ENCODE measurements around the gene LRMDA. TPM values are rescaled to one million over a fixed set of nuclear protein-coding genes. Genes with fewer than 3 reads are reported as not detected.

LRMDA gene
- total RNA-seq, 1 experiment from 2014 or later = not detected

DNA sequence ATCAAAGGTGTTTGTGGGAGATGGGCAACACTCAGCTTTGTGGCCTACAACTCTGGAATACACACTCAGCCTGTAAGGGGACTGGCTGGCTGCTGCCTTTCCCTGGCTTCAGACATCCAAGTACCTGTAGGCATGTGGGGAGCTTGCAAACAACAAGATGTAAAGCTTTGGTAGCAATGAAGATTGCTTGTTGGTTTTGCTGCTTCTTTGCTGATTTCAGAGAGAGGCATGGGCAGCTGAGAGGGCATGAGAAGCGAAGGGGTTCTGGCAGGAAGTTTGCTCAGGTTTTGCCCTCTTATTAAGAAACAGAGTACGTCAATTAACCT is 434.8 kb downstream of the LRMDA start:
- DNase-seq (ENCODE audit: low read depth) = no peak

DNA sequence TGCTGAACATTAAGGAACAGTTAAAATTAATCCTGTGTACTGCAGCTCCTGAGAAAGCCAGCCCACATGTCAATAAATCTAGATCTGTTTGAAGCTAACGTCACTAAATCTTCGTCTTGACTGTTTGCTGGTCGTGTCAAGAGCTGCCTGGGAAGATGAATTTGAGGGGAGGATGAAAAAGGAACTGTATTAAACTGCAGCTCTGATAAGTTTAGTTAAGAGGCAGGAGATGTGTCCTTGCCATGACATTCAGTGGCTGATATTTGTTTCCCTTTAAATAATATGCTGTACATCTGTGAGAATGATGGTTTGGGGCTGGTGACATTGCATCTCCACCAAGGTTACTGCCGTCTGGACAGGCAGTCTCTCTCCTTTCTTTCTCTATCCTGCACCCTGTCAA is 435.3 kb downstream of the LRMDA start:
- no peak for DNase-seq (ENCODE audit: low read depth)

GRCh38 chr10:75868574-75868973 is 437.1 kb downstream of the LRMDA start:
- no peak for DNase-seq (ENCODE audit: low read depth)

DNA sequence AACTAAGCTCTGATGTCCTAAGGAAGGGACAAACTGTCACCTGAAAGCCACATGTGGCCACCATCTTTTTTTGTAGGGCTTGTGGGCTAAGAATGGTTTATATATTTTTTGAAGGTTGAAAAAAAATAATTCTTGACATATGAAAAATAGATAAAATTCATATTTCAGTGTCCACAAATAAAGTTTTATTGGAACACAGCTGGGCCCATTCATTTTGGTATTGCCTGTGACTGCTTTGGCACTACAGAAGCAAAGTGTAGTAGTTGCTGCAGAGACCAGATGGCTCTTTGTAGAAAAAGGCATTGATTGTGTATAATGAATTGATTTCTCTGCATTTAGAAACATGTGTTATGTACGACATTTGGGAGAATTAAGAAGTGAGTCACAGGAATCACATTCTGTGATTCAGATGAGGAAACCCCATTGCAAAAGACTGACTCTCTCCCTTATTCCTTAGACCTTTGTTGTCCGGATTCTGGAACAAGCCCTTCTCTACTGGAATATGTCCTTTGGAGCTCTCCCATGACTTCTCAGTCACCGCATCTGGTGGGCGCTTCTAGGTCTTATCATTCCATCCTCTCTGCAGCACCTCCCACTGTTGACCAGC is 438.7 kb downstream of the LRMDA start:
- no peak for DNase-seq (ENCODE audit: low read depth)

DNA sequence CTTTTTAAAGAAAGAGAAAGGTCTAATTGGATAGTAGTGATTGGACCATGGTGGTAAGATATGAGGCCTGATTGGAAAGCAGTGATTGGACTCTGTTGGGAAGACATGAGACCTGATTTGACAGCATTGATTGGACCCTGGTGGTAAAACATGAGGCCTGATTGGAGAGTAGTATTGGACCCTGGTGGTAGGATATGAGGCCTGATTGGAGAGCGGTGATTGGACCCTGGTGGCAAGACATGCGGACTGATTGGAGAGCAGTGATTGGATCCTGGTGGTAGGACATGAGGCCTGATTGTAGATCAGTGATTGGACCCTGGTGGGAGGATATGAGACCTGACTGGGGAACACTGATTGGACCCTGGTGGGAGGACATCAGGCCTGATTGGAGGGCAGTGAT is 444.3 kb downstream of the LRMDA start:
- DNase-seq (ENCODE audit: low read depth) = no peak

DNA sequence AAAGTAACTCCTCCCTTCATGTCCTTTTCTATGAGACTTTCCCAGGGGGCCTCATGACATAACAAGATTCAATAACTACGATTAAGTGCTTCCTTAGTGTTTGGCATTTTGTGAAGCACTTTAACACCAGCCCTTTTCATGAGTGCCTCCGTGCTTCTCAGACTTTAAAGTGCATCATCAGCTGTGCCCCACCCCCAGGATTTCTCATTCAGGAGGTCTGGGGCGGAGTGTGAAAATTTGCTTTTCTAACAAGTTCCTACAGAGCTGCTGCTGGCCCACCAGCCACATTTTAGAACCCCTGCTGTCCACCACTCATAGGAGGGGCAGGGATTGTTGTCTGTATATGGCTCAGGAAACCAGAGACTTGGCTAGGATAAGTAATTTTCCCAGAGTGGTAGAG is 445.3 kb downstream of the LRMDA start:
- DNase-seq (ENCODE audit: low read depth) = no peak

DNA sequence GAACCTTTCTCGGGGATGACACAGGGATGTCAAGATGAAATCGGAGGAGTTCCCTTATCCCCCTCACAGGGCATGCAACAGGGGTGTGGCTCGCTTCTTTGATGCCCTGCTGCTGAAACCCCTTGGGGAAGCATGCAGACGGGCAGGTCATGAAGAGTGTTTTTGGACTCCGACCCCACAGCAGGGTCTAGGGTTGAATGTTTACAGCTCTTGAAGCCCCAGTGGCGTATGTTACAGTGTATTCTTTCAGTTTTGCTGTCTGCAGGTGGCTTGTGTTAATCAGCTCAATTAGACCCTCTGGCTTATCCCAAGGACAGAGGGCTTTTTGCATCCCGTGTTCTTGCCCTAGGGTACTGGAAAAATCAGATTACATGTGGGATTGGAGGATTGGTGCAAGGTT is 446.5 kb downstream of the LRMDA start:
- no peak for DNase-seq (ENCODE audit: low read depth)

- no peak for DNase-seq (ENCODE audit: low read depth)
Measured at GRCh38 chr10:75878586-75878985, 447.2 kb downstream of the LRMDA start.

DNA sequence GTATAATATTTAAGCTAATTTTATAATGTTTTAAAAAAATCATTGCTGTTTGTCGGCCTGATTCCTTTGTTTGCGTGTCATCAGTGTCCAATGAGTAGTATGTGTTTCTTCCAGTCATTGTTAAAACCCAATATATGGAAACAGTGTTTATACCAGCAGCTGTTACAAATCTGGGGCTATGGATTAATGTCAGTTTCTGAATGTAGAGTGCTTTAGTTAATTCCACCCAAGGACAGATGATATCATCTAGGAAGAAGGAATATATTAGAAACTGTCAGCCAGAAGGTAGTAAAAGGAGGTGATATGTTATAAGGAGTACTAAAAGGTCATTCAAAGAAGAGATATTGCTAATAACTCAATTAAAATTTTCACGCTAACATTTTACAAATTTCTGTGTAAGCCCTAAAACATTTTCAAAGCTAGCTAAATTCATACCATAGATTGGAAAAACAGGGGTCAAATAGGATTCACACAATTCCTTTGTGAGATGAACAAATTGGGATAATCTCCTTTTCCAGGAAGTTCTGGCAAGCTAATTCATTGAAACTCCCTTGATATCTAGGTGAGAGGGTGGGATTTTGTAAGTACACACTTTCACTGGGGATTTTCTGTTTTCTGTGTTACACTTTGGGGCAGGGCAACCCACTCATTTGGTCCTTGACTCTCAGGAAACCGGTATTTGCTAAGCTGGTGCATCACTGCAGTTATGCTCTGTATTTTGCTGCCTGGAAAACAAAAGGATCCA is 448.8 kb downstream of the LRMDA start:
- no peak for DNase-seq (ENCODE audit: low read depth)

- no peak for DNase-seq (ENCODE audit: low read depth)
Measured at GRCh38 chr10:75883081-75884072, 452.0 kb downstream of the LRMDA start.

DNA sequence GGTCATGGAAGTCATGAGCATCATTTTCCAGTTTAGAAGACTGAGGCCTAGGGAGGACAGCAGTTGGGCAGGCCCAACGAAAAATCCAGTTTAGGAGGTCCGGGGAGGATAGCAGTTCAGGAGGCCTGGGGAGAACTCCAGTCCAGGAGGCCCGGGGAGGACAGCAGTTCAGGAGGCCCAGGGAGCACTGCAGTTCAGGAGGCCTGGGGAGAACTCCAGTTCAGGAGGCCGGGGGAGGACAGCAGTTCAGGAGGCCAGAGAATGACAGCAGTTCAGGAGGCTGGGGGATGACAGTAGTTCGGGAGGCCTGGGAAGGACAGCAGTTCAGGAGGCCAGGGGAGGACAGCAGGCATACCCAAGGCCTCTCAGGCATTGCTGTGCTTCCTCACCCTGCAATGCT is 453.4 kb downstream of the LRMDA start:
- DNase-seq (ENCODE audit: low read depth) = no peak

- DNase-seq (ENCODE audit: low read depth) = no peak
Measured at GRCh38 chr10:75887369-75887768, 455.9 kb downstream of the LRMDA start.

DNA sequence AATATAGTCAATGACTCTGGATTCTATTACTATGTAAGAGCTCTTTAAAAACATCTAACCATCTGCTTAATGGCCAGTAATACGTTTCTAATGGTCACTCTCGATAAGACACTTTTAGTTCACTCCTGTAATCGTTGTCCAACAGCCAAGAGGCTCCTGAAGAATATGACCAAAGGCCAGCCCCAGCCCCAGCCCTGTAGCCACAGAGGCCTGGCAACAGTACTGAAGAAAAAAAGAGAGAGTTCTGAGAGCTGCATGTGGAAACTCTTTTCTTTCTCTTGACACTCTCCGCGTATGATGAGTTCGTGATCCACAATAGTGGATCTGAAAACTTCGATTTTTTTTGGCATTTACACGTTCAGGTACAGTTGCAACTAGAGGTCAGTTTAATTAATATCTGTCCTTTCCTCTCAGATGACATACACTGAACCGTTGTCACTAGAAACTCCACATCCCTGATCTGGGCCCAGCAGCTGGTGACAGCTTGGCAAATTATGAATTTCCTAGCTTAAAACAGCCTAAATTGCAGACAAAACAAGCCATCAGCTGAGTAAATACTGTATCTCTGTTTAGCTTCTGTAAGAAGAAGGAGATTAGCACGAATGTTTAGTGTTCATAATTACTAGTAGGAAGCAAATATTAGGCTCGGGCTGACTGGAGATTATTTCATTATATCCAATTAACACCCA is 456.7 kb downstream of the LRMDA start:
- DNase-seq (ENCODE audit: low read depth) = no peak

- no peak for DNase-seq (ENCODE audit: low read depth)
Measured at GRCh38 chr10:75889051-75889450, 457.6 kb downstream of the LRMDA start.

GRCh38 chr10:75894761-75895160 is 463.3 kb downstream of the LRMDA start:
- no peak for DNase-seq (ENCODE audit: low read depth)

- no peak for DNase-seq (ENCODE audit: low read depth)
Measured at GRCh38 chr10:75895259-75895658, 463.8 kb downstream of the LRMDA start.

DNA sequence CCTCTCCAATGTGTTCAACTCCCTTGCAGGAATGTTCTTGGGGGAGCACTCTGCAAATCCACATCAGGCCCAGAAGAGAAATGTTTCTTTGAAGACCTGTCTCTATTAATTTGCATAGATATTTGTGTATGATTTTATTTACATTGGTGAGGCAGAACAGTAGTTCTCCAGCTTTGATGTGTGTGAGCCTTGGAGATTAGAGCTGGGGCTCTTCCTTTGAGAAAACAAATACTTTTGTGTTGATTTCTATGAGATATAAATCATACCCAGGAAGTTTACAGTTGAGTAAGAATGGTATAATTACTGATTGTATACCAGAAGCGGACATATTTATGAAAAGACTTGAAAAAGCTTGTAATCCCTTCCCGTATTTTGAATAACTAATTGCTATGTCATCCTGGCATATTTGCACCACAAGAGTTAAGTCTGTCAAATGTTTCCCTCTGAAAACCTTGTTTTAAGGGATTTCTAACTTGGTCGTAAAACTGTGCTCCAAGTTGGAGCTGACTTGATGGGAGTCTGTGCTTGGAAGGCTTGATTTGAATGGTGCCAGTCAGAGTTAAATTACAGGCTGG is 468.5 kb downstream of the LRMDA start:
- no peak for DNase-seq (ENCODE audit: low read depth)

- no peak for DNase-seq (ENCODE audit: low read depth)
Measured at GRCh38 chr10:75902816-75903215, 471.4 kb downstream of the LRMDA start.

- DNase-seq (ENCODE audit: low read depth) = no peak
Measured at GRCh38 chr10:75904499-75905283, 473.3 kb downstream of the LRMDA start.

GRCh38 chr10:75905490-75905889 is 474.1 kb downstream of the LRMDA start:
- DNase-seq (ENCODE audit: low read depth) = no peak

- no peak for DNase-seq (ENCODE audit: low read depth)
Measured at GRCh38 chr10:75910032-75910431, 478.6 kb downstream of the LRMDA start.

Measured in Daoy (cell line).